CD4-positive, alpha-beta T cell treated with Interleukin-6 for 4 hours (primary cell): ENCODE data around the gene FAM50A.

Experiments
- DNase-seq: peaks from one replicate; pipeline ENCODE4 v3.0.0-alpha.2; 2020; ENCODE audit warnings: mixed read lengths

Gene FAM50A

GRCh38 chrX:154466907-154467306 is 23.0 kb downstream of the FAM50A start:
- no peak for DNase-seq

DNA sequence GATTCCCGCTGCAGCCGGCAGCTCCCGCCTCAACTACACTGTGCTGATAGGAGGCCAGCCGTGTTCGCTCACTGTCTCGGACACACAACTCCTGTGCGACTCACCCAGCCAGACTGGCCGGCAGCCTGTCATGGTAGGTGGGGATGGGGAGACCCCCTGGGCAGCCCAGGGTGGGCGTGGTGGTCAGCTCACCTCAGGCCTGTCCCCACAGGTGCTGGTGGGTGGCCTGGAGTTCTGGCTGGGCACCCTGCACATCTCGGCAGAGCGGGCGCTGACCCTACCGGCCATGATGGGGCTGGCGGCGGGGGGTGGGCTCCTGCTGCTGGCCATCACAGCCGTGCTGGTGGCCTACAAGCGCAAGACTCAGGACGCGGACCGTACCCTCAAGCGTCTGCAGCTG is 23.6 kb downstream of the FAM50A start:
- DNase-seq: no peak

- no peak for DNase-seq
These were observed 24.3 kb downstream of the FAM50A start for GRCh38 chrX:154468217-154468616.

GRCh38 chrX:154469114-154469513 is 25.2 kb downstream of the FAM50A start:
- no peak for DNase-seq

- no peak for DNase-seq
These were observed 25.9 kb downstream of the FAM50A start for GRCh38 chrX:154469880-154470279.

- no peak for DNase-seq
These were observed 26.5 kb downstream of the FAM50A start for GRCh38 chrX:154470434-154470833.

- no peak for DNase-seq
These were observed 27.1 kb downstream of the FAM50A start for GRCh38 chrX:154470914-154471568.

GRCh38 chrX:154471839-154472684 is 28.1 kb downstream of the FAM50A start:
- DNase-seq: no peak

GRCh38 chrX:154472685-154473632 is 29.0 kb downstream of the FAM50A start:
- no peak for DNase-seq

DNA sequence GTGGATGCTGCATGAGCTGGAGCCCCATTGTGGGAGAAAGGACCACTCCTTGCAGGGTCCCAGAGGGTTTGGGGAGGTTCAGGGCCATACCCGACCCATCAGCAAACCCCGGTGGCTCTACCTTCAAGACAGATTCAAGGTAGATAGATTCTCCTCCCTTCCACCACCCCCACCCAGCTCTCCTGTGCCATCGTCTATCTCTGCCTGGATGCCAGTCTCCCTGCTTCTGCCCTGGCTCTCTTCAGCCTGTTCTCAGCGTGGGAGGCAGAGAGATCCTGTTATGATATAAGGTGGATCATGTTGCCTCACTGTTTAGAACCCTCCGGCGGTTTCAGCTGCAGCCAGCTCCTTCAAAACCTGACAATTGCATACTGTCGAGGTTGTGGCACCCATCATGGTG is 29.7 kb downstream of the FAM50A start:
- no peak for DNase-seq

- no peak for DNase-seq
These were observed 32.9 kb downstream of the FAM50A start for GRCh38 chrX:154476821-154477220.

GRCh38 chrX:154477891-154478477 is 34.0 kb downstream of the FAM50A start:
- DNase-seq: no peak

DNA sequence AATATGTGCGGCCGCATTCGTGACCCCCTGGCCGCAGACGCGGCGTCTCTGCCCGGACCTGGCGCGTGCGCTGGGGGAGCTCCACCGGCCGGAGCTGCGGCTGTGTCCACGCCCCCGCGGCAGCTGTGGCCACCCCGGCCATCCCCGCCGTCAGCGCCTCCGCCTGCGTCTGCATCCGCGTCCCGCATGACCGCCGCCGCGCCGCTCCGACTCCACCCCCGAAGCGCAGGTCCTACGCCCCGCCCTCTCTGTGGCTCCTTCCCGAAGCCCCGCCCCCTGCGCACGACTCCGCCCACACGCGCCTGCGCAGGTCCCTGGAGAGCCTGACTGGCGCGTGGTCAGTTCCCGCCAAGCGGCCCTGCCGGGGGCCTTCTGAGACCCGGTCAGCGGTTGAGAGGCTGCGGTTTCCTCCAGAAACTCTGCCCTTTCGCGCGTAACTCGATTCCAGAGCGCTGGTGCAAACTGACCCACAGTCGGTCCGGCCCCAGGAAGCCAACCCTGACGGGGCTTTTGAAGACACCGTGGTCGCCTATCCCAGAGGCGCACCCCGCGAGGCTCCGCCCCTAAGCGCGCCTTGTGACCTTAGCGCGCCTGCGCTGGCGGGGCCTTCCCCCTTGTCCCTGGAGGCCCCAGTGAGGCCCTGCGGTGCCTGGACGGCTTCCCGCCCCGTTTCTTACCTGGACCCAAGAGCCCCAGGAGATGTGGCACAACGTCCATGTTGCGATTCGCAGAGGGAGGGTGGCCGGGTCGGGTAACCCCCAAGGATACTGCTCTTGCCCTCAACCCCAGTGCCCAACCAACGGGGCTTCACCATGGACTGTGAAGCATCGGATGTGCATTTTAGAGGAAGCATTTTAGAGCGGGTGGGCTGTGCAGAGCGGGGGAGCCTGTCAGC is 35.0 kb downstream of the FAM50A start, which contains the start of gene LAGE3:
LAGE3 (minus strand) TSS at position 554 of the 895 bp plus-strand sequence; CDS start at position 188, 366 bp downstream.
- DNase-seq: peak; percentile 94

DNA sequence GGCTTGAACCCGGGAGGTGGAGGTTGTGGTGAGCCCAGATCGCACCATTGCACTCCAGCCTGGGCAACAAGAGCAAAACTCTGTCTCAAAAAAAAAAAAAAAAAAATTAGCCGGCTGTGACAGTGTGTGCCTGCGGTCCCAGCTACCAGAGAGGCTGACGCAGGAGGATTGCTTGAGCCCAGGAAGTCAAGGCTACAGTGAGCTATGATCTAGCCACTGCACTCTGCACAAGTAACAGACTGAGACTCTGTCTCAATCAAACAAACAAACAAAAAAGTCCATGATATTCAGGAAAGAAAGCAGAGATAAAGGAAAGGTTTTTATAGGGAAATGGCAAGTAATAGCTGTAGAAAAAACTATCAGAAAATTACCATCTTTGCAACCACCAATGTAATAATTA is 37.3 kb downstream of the FAM50A start:
- DNase-seq: no peak

DNA sequence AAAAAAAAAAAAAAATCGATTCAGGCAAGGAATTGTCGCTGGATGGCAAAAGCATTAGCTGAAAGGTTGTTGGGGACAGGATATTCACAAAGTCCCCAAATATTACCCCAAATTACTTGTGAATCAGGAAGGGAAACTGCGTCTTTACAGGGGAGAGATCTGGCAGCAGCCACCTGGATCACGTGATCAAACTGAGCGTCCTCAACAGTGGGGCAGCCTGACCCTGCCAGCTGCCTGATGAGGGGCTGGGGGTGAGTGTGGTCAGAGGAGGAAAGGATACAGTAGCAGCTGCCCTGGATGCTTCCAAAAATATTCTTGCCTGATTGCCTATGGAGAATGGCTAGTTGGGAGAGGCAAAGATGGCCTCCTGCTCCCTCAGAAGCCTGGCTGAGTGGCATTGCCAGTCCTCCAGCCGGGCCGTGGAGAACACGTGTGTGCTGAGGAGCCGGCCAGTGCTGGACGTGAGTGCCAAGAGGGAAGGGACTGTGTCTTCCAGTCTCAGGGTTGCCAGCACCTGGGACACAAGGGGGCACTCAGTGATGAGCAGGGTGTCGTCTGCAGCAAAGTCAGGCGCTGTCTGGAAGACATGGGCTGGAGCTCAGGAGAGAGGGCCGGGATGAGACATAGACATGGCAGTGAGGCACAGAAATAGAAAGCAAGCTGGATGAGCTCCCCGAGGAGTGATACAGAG is 38.1 kb downstream of the FAM50A start:
- DNase-seq: no peak

DNA sequence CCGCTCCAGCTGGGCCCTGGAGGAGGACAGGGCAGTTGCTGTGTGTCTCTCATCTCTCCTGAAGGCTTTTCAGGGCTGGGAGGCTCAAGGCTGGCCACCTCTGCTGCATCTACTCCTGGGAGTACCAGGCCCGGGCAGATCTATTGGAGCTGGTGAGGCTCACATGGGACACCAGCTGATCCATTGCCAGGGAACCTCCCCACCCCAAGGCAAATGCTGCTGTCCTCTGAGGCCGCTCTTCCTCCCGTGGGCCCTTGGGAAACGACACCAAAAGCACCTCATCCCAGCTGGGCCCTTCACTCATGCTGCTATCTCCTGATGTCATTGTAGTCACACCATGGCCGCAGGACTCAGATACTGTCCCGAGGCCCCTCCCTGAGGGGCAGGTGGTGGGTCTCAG is 38.8 kb downstream of the FAM50A start:
- DNase-seq: no peak

DNA sequence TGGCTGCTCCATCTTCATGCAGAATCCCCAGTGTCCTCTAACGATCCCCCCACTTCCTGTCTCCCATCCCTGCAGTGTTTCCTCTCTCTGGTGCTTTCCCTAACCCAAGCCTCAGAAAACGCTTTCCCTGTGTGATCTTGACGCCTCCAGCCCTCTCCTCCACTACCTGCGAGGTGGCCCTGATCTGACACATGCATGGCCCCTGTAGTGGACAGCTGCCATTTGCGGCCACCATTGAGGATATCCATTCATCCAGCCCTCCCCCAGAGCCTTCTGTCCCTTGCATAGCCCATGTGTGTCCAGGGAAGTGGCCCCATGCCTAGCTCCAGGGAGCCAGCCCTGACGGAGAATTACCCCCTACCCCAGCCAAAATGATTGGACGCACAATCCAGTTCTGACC is 39.4 kb downstream of the FAM50A start:
- no peak for DNase-seq

GRCh38 chrX:154484255-154485149 is 40.6 kb downstream of the FAM50A start:
- no peak for DNase-seq

GRCh38 chrX:154485150-154486051 is 41.5 kb downstream of the FAM50A start:
- no peak for DNase-seq
